Measurements from ENCODE around the gene DSG3.
A peak's percentile ranks its signal among the peaks of the same experiment; 100 is the strongest.
"Not testable (repeated sequence)": the region's sequence is repeated elsewhere in the genome, so short reads cannot be mapped to it uniquely, and the experiment has no call there.

Gene DSG3

GRCh38 chr18:31487246-31488015, 39.9 kb downstream of the DSG3 start:
- Mint-ChIP-seq H3K4me1 (ENCODE audit: low read depth in 2 of 2) (no peaks in the 10 kb centered on the region), H3K9me3 (peaks cover 0 to 1% of the 10 kb centered on the region in 2 donors), H3K27ac (no peak overlapping the region), H3K27me3 (no peaks in the 10 kb centered on the region), H3K36me3 (ENCODE audit: insufficient read depth) (no peaks in the 10 kb centered on the region), H3K4me3 (no peak overlapping the region)
- ATAC-seq (replicated peaks) (no peak), DNase-seq (no peak)

- peaks cover 0 to 4% of the 10 kb centered on the region in 2 donors for H3K27me3 Mint-ChIP-seq
- peaks cover 0 to 1% of the 10 kb centered on the region in 2 donors for H3K9me3 Mint-ChIP-seq
- DNase-seq (no peak), ATAC-seq (replicated peaks) (no peak)
- no peaks in the 10 kb centered on the region for H3K36me3 Mint-ChIP-seq (ENCODE audit: insufficient read depth)
- no peak overlapping the region for H3K4me3 Mint-ChIP-seq
- H3K27ac Mint-ChIP-seq: no peak overlapping the region
- no peaks in the 10 kb centered on the region for H3K4me1 Mint-ChIP-seq (ENCODE audit: low read depth in 2 of 2)
Observed at GRCh38 chr18:31489311-31489710, 41.8 kb downstream of the DSG3 start.

- Mint-ChIP-seq H3K9me3 (peaks cover 0 to 1% of the 10 kb centered on the region in 2 donors), H3K36me3 (ENCODE audit: insufficient read depth) (no peaks in the 10 kb centered on the region), H3K4me3 (no peak overlapping the region), H3K4me1 (ENCODE audit: low read depth in 2 of 2) (no peaks in the 10 kb centered on the region), H3K27ac (no peak overlapping the region), H3K27me3 (peaks cover 6 to 8% of the 10 kb centered on the region in 2 donors)
- ATAC-seq (replicated peaks) (no peak), DNase-seq (no peak)
Observed at GRCh38 chr18:31490387-31490786, 42.8 kb downstream of the DSG3 start.

GRCh38 chr18:31490833-31491232, 43.3 kb downstream of the DSG3 start:
- H3K4me3 Mint-ChIP-seq: no peak overlapping the region
- no peak overlapping the region for H3K27ac Mint-ChIP-seq
- H3K36me3 Mint-ChIP-seq (ENCODE audit: insufficient read depth): no peaks in the 10 kb centered on the region
- DNase-seq (no peak), ATAC-seq (replicated peaks) (no peak)
- no peaks in the 10 kb centered on the region for H3K4me1 Mint-ChIP-seq (ENCODE audit: low read depth in 2 of 2)
- H3K27me3 Mint-ChIP-seq: peaks cover 8 to 11% of the 10 kb centered on the region in 2 donors
- peaks cover 0 to 1% of the 10 kb centered on the region in 2 donors for H3K9me3 Mint-ChIP-seq

- Mint-ChIP-seq H3K27me3 (peaks cover 16 to 17% of the 10 kb centered on the region in 2 donors), H3K4me1 (ENCODE audit: low read depth in 2 of 2) (no peaks in the 10 kb centered on the region), H3K9me3 (peaks cover 0 to 1% of the 10 kb centered on the region in 2 donors), H3K36me3 (ENCODE audit: insufficient read depth) (no peaks in the 10 kb centered on the region), H3K4me3 (no peak overlapping the region), H3K27ac (no peak overlapping the region)
- no peak for DNase-seq
- ATAC-seq (replicated peaks): no peak
Observed at GRCh38 chr18:31491586-31491985, 44.0 kb downstream of the DSG3 start.

- no peaks in the 10 kb centered on the region for H3K4me1 Mint-ChIP-seq (ENCODE audit: low read depth in 2 of 2)
- ATAC-seq (replicated peaks) (no peak), DNase-seq (no peak)
- H3K4me3 Mint-ChIP-seq: no peak overlapping the region
- no peak overlapping the region for H3K27ac Mint-ChIP-seq
- H3K27me3 Mint-ChIP-seq: peaks cover 25 to 26% of the 10 kb centered on the region in 2 donors
- H3K9me3 Mint-ChIP-seq: peaks cover 0 to 1% of the 10 kb centered on the region in 2 donors
- H3K36me3 Mint-ChIP-seq (ENCODE audit: insufficient read depth): no peaks in the 10 kb centered on the region
Observed at GRCh38 chr18:31492671-31493070, 45.1 kb downstream of the DSG3 start.

- ATAC-seq (replicated peaks): no peak
- Mint-ChIP-seq H3K4me3 (no peak overlapping the region), H3K9me3 (peaks cover 0 to 1% of the 10 kb centered on the region in 2 donors), H3K27me3 (peaks cover 26 to 27% of the 10 kb centered on the region in 2 donors), H3K36me3 (ENCODE audit: insufficient read depth) (no peaks in the 10 kb centered on the region), H3K27ac (no peak overlapping the region), H3K4me1 (ENCODE audit: low read depth in 2 of 2) (no peaks in the 10 kb centered on the region)
- DNase-seq: no peak
Observed at GRCh38 chr18:31493171-31493570, 45.6 kb downstream of the DSG3 start.

- no peak for DNase-seq
- H3K9me3 Mint-ChIP-seq: peaks cover 0 to 1% of the 10 kb centered on the region in 2 donors
- H3K27ac Mint-ChIP-seq: no peak overlapping the region
- no peak overlapping the region for H3K4me3 Mint-ChIP-seq
- no peaks in the 10 kb centered on the region for H3K36me3 Mint-ChIP-seq (ENCODE audit: insufficient read depth)
- H3K27me3 Mint-ChIP-seq: peaks cover 33 to 34% of the 10 kb centered on the region in 2 donors
- no peaks in the 10 kb centered on the region for H3K4me1 Mint-ChIP-seq (ENCODE audit: low read depth in 2 of 2)
- ATAC-seq (replicated peaks): no peak
Observed at GRCh38 chr18:31493941-31494340, 46.4 kb downstream of the DSG3 start.

GRCh38 chr18:31494705-31495244, 47.2 kb downstream of the DSG3 start:
- H3K4me3 Mint-ChIP-seq; H3K4me1 Mint-ChIP-seq (ENCODE audit: low read depth in 2 of 2); DNase-seq; ATAC-seq (replicated peaks); H3K36me3 Mint-ChIP-seq (ENCODE audit: insufficient read depth); H3K9me3 Mint-ChIP-seq; H3K27ac Mint-ChIP-seq: not testable (repeated sequence)
- H3K27me3 Mint-ChIP-seq: peaks cover 39% of the 10 kb centered on the region in 2 donors

GRCh38 chr18:31497404-31497835, 49.9 kb downstream of the DSG3 start:
- H3K36me3 Mint-ChIP-seq (ENCODE audit: insufficient read depth): no peaks in the 10 kb centered on the region
- peaks cover 45 to 48% of the 10 kb centered on the region in 2 donors for H3K27me3 Mint-ChIP-seq
- no peak overlapping the region for H3K4me3 Mint-ChIP-seq
- no peak for DNase-seq
- H3K27ac Mint-ChIP-seq: no peak overlapping the region
- no peaks in the 10 kb centered on the region for H3K4me1 Mint-ChIP-seq (ENCODE audit: low read depth in 2 of 2)
- H3K9me3 Mint-ChIP-seq: no peaks in the 10 kb centered on the region
- ATAC-seq (replicated peaks): no peak

- no peak for ATAC-seq (replicated peaks)
- Mint-ChIP-seq H3K4me3 (peak within 1 kb of the TSS; percentile 38 to 39), H3K36me3 (ENCODE audit: insufficient read depth) (no peaks in the 10 kb centered on the region), H3K27ac (no peak within 1 kb of the TSS), H3K27me3 (peaks cover 45 to 48% of the 10 kb centered on the region in 2 donors), H3K9me3 (no peaks in the 10 kb centered on the region), H3K4me1 (ENCODE audit: low read depth in 2 of 2) (no peaks in the 10 kb centered on the region)
- DNase-seq: no peak
Observed at GRCh38 chr18:31497836-31498573, 50.5 kb downstream of the DSG3 start, which contains the start of gene DSG2. Gene DSG2 (plus strand): TSS chr18:31498177. CDS start chr18:31498252, 75 bp downstream.

- Mint-ChIP-seq H3K27me3 (peaks cover 45 to 48% of the 10 kb centered on the region in 2 donors), H3K4me3 (peak overlapping the region; percentile 38 to 39), H3K27ac (no peak overlapping the region), H3K9me3 (no peaks in the 10 kb centered on the region), H3K4me1 (ENCODE audit: low read depth in 2 of 2) (no peaks in the 10 kb centered on the region), H3K36me3 (ENCODE audit: insufficient read depth) (no peaks in the 10 kb centered on the region)
- no peak for ATAC-seq (replicated peaks)
- no peak for DNase-seq
Observed at GRCh38 chr18:31498574-31499524, 51.3 kb downstream of the DSG3 start.
